HG03442 (cell line): ENCODE data around the gene NDUFB7.
"Not testable (repeated sequence)": the region's sequence is repeated elsewhere in the genome, so short reads cannot be mapped to it uniquely, and the experiment has no call there.

Experiments
- ATAC-seq: cut with Tn5 transposase; IDR thresholded peaks from one replicate; pipeline ENCODE4 v1.9.1; 2021; ENCODE audit warnings: mild to moderate bottlenecking, moderate library complexity; ENCODE audit not compliant: unreplicated experiment

Gene NDUFB7

DNA sequence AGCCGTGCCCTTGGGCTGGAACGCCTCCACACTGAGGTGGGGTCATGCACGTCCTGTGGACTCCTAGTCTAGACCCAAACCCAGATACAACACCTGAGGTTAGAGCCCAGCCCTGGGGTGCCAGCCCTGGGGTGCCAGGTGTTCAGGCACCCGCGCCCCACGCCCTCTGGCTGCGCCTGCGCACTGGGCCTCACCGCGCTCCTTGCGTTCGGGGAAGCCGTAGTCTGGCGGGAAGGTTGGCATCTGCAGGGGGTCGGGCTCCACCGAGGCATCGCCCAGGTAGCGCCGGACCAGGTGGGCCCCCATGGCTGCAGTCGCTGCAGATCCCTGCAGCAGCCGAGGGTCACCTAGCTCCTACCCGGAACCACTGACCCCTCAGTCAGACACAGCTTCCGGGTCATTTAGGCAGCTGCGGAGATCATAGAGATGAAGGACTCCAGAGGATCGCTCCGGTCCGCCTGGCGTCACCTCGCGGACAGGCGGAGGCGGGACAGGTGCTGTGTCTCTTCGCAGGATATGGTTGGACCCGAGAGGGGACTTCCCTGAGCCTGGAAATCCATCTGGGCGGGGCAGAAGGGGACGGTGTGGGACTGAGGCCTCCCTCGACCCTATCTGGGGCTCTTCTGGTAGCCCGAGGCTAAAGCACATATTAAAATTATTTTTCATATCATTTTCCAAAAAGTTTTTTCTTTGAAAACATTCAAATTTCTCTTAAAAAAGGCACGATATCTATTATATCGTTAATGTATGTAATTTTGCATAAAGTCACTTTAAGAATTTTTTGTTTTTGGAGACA lies at the start of gene NDUFB7:
TSS of gene NDUFB7 (minus strand) at position 372 of the 796 bp plus-strand sequence. CDS start at position 306, 66 bp downstream.
- ATAC-seq: peak; percentile 85

DNA sequence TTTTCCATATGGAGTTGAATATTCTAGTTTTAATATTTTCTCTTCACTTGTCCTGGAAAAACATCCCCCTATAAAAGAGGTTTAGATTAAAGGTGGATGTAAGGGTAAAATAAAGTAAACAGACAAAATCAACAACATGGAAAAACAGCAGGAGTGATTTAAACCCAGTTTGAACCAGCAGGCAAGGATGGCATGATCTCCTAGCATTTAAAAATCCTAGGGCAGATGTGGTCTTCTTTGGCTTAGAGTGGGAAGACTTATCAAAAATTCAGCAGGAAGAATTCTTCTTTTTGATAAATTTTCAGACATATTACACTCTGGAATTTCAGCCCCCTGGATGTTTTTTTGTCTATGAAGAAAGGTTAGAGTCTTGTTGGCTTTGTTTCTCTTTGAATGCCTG lies 47.5 kb upstream of the NDUFB7 start:
- ATAC-seq: no peak

DNA sequence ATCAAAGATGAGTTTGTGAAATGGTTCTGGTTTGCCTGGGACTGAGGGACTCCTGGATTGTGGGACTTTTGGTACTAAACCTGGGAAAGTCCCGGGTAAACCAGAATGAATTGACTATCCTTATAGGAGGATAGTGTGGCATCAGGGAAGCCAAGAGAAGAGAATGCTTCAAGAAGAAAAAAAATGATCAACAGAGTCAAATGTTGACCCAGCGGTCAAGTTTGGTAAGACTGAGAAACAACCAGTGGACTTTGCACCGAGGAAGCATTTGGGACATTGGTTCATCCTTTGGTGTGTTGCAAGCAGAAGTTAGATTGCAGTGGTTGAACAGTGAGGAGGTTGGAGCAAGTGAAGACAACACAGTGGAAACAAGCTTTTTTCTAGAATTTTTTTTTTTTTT lies 44.5 kb upstream of the NDUFB7 start:
- ATAC-seq: no peak

DNA sequence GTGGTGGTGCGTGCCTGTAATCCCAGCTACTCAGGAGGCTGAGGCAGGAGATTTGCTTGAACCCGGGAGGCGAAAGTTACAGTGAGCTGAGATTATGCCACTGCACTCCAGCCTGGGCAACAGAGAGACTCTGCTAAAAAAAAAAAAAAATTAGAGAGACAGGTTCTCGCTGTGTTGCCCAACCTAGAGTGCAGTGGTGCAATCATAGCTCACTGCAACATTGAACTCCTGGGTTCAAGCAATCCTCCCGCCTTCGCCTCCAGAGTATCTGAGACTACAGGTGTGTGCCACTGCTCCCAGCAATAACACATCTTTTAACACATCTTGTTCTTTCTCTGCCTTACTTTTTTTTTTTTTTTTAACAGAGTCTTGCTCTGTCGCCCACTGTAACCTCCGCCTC lies 43.8 kb upstream of the NDUFB7 start:
- no peak for ATAC-seq

DNA sequence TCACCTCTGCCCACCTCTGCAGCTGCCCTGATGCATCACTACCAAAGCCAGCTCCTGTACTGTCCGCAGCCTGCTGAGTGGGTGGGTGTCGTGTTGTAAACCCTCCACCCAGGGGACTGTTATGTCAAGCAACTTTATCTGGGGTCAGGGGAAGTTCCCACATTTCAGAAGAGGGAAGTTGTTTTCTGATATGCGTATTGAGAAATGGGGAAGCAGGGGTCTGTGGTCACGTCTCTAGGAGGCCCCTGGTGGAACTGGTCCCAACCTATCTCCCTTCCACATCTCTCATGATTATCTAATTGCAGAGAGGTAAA lies 42.2 kb upstream of the NDUFB7 start:
- ATAC-seq: no peak

DNA sequence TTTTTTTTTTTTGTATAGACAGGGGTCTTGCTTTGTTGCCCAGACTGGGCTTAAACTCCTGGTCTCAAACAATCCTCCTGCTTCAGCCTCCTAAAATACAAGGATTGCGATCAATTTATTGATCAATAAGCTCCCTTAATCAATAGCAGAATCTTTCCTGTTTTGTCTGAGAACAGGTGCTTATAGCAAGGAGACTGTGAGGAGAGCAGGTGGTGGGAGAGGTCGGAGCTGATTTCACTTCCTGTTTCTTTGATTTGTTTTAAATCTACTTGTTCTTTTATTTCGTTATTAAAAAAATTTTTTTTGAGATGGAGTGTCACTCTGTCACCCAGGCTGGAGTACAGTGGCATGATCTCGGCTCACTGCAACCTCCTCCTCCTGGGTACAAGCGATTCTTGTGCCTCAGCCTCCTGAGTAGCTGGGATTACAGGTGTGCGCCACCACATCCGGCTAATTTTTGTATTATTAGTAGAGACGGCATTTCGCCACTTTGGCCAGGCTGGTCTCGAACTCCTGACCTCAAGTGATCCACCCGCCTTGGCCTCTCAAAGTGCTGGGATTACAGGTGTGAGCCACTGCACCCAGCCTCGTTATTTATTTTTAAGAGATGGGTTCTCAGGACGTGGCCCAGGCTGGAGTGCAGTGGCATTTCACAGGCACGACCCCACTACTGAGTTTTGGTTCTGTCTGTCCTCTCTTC lies 41.7 kb upstream of the NDUFB7 start:
- not testable (repeated sequence) for ATAC-seq

DNA sequence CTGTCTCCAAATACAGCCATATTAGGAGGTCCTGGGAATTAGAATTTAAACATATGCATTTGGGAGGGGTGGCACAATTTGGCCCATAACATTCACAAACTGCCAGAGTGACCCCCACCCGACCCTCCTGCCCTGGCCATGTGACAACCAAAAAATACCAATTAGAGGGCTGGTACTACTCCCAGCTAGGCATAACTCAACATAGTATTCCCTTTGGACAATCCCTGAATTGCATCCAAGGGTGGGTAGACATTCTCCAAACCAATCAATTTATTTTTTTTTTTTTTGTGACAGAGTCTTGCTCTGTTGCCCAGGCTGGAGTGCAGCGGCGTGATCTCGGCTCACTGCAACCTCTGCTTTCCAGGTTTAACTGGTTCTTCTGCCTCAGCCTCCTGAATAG lies 40.8 kb upstream of the NDUFB7 start:
- ATAC-seq: no peak

DNA sequence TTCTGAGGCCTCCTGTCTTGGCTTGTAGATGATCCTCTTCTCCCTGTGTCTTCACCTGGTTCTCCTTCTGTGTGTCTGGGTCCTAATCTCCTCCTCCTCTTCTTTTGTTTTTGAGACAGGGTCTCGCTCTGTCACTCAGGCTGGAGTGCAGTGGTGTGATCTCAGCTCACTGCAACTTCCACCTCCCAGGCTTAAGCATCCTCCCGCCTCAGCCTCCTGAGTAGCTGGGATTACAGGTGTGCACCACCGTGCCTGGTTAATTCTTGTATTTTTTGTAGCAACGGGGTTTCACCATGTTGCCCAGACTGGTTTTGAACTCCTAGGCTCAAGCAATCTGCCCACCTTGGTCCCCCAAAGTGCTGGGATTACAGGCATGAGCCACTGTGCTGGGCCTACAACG lies 40.4 kb upstream of the NDUFB7 start:
- ATAC-seq: not testable (repeated sequence)

DNA sequence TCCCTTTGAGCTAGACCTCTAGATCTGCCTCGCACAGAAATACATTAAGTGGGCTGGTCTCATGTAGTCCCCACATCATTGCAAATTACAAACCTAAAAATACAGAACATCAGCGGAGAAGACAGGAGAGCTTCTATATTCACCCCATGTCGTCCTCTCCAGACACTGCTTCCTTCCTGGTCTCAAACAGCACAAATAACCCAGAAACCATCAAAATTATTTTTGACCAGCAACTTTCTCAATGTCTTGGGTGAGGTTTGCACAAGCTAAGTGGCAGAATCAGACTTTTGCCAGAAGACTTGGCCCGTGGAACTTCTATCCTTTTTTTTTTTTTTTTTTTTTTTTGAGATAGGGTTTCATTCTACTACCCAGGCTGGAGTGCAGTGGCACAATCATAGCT lies 39.2 kb upstream of the NDUFB7 start:
- ATAC-seq: no peak

DNA sequence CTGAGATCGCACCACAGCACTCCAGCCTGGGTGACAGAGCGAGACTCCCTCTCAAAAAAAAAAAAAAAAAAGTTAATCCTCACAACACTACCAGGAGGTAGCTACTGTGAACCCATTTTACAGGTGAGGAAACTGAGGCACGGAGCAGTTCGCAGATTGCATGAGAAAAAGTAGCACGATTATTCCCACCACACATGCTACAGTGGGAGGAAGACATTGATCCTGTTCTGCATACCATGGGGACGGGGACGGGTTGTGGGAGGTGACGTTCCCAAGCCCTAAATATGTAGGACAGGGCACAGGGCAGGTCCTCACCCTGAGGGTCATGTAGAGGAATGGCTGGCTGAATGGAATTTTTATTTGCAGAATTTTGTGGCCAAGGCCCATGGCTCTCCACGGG lies 34.8 kb upstream of the NDUFB7 start:
- ATAC-seq: no peak

DNA sequence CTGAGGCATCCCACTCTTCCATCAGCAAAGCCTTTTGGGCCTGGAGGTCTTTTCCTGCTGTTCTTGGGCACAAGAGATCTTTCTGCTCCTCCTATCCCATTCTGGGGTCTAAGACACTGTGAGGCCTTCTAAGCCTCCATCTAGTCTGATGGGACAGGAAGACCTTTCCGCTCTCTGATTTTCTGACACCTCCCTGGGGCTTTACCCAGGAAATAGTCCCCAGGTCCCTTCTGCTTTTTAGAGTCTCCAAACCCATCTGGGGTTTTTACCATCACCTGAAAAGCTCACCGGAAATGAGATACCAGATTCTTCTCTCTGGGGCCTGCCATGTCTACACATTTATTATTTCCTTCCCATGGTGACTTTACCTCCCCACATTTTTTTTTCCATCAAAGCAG lies 32.1 kb upstream of the NDUFB7 start:
- peak; percentile 74 for ATAC-seq

DNA sequence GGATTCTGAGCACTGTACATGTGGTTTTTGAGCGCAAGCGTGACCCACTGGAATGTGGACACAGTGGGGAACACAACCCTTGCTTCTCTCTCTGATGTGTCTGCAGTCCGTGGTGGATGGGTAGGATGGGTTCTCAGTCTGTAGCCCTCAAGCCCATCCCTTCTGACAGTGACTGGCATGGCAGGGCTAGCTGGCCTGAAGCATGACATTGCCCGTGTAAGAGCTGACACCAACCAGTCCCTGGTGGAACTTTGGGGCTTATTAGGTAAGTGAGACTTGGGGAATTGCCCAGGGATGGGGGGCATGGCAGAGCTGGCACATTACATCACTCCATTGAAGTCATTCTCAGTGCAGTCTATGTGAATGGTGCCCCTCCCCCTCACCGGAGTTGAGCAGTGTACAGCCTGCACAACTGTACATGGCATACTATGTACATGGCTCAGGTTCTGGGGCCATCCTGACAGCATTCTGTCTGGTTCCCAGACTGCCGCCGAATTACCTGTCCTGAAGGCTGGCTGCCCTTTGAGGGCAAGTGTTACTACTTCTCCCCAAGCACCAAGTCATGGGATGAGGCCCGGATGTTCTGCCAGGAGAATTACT lies 27.8 kb upstream of the NDUFB7 start:
- ATAC-seq: no peak

DNA sequence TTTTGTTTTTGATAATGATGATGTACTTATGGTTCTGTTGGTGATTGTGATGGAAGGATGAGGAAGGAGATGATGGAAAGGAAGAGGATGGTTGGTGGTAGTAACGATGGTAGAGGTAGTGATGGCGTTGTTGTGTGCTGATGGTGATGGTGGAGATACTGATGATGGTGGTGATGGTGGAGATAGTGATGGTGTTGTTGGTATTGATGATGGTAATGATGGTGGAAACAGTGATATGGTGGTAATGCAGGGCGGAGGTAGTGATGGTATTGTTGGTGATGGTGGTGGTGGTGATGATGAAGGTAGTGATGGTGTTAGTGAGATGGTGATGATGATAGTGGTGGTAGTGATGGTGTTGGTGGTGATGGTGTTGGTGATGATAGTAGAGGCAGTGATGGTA lies 23.7 kb upstream of the NDUFB7 start:
- ATAC-seq: no peak

DNA sequence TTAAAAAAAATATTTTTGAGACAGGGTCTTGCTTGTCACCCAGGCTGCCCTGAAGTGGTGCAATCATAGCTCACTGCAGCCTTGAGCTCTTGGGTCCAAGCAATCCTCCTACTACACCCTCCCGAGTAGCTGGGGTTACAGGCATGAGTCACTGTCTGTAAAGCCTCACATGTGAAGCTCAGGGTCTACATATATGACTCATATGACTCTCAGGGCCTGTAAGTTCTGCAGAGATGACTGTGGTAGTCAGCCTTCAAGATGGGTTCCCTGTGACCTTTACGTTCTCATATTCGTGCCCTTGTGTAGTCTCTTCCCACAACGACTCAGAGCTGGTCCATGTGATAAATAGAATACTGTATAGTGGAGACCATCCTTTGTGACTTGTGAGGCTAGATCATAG lies 17.6 kb upstream of the NDUFB7 start:
- ATAC-seq: not testable (repeated sequence)

DNA sequence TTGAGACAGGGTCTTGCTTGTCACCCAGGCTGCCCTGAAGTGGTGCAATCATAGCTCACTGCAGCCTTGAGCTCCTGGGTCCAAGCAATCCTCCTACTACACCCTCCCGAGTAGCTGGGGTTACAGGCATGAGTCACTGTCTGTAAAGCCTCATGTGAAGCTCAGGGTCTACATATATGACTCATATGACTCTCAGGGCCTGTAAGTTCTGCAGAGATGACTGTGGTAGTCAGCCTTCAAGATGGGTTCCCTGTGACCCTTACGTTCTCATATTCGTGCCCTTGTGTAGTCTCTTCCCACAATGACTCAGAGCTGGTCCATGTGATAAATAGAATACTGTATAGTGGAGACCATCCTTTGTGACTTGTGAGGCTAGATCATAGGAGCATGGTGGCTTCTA lies 13.3 kb upstream of the NDUFB7 start:
- peak; percentile 76 for ATAC-seq

DNA sequence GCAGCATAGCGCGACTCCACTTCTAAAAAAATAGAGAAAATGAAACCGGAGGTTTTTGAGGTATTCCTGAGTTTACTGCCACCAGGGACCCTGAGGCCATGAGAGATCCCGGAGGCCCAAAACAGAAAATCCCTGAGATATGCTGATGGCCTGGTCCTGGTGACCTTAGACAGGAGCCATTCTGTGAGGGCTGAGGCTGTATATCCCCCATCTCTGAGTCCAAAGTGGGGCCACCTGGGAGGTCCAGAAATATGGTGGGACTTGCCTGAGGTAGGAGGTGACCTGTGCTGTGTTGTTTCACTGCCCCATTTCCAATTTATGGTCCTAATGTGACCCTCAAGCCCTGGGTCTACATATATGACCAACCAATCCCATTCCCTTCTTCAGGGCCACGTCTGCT lies 12.5 kb upstream of the NDUFB7 start:
- ATAC-seq: not testable (repeated sequence)

DNA sequence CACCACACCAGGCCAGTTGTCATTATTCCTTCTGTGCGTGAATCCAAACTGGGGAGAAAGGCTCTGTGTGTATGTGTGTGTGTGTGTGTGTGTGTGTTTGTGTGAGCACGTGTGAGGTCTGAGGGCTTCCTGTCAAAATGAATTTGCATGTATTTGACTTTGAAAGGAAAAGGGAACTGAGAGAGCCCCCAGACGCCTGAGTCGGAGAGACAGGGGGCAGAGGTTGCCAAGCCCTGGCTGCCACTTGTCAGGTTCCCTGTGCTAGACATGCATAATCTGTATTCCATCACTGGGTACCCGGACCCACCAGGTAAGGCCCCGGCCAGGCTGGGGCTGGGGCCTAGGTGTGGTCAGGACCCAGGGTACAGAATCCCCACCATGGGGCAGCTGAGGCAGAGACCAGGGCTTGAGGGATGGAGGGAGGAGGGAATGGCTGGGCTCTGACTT lies 11.1 kb upstream of the NDUFB7 start, which contains the start of gene CLEC17A:
TSS of gene CLEC17A (plus strand) at position 191 of the 447 bp plus-strand sequence. CDS start at position 268, 77 bp downstream.
- no peak for ATAC-seq

DNA sequence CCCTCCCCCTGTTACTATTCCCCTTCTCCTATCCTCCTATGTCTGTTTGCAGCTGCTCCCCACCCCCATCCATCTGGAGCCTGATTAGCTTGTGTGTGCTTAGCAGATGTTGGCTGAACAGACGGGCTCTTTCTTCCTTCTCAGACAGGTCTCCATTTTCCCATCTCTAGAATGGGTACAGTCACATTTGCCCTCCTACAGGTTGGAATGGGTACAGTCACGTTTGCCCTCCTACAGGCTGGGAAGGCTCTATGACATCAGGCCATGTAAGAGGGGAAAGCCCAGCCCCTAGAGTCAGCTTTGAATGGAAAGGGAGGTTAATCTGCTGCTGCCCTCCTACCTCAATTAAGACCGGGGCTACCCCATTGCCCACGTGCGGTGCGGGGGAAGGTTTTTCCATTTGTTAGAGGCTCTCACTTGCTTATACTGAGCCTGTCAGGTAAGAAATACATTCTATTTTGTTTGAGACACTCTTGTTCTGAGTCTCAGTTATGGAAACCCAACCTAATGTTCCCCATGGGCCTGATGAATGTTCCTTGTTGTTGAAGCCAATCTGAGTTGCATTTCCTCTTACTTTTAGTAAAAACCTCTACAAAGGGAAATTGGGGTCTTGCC lies 8.9 kb upstream of the NDUFB7 start:
- ATAC-seq: no peak

DNA sequence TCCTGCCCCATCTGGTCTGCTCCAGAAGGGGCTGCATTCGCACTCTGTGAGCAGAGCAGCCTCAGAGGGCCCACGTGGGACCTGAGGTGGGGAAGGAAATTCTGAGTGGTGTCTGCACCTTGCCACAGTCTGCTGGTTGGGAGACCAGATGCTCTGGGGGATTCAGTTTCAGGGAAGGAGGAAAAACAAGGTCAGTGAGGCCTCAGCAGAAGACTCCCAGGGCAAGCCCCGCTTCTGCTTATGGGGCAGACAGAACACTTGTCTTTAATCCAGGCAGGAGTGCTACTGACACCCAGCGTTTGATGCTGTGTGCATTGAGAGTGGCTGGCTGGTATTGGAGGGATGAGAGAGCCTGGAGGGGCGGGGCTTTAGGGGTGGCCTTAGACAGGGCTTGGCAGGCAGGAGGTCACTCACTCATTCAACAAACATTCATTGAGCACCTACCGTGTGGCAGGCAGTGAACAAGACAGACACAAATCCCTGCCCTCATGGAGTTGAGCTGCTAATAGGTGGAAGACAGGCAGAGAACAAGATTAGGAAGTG lies 6.1 kb upstream of the NDUFB7 start:
- no peak for ATAC-seq

DNA sequence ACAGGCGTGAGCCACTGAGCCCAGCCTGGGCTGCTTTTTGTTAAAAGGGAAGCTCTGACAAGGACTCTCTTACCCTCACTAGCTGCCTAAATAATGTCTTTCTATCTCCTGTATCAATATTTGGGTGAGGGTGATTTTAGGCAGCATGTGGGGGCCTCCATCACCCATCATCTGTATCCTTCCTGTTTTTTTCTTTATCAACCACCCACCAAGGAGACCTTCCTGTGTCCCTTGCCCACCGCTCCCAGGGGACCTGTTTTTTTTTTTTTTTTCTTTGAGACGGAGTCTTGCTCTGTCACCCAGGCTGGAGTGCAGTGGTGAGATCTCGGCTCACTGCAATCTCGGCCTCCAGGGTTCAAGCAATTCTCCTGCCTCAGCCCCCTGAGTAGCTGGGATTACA lies 5.4 kb upstream of the NDUFB7 start:
- ATAC-seq: no peak

DNA sequence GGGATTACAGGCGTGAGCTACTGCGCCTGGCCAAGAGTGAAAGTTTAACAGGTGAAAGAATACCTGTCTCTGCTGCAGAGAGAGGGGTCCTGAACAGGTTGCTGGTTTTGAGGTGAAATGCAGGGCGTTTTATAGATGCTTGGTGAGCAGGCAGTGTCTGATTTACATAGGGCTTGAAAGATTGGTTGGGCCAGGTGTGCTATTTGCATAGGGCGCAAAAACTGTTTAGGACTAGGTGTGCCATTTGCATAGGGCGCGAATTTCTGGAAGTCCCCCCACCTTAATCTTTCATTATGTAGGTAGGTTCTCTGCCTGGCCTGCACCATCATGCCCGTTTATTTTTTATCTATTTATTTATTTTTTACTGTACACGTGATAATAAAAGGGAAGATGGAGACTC lies 4.5 kb upstream of the NDUFB7 start:
- no peak for ATAC-seq
